LNCAP (cell line): Measurements from ENCODE around the gene PABPN1.

Experiments used
- TF ChIP-seq, protein P1 (sequence below): fragments of 450-650 bp; IDR thresholded peaks from 2 replicates; pipeline ENCODE4 v1.5.1; 2017; ENCODE audit warnings: mild to moderate bottlenecking

PABPN1 gene

DNA sequence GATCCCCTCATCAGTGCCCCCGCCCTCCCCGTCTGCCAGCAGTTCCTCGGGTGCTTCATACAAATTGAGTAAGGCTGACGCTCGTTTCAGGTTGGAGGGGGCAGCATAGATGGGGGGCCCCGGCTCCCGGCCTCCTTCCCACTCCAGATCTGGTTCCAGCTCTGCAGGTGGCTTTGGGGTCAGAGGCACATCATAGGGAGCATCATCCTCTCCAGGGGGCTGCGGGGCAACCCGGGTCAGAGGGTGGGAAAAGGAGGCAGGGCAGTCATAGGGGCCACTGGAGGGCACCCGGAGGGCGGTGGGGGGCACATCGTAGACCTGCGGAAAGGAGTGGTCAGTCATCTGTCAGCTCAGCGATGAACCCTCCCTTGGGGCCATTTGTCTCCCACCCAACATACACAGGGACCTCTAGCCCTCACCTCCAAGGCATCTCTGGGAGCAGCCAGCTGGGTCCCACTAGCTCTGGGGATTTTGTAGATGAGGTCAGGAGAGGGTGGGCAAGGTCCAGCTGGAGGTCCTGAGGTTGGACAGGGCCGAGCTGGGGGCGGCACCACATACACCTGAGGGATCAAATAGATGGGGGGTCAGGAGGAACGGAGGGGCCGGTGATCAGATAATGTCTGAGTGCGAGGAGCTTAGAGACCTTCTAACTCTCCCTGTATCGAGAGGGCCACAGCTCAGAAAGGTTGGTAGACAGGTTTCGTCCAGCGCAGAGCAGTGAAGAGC lies 38.6 kb downstream of the PABPN1 start:
- TF ChIP-seq, protein P1, sequence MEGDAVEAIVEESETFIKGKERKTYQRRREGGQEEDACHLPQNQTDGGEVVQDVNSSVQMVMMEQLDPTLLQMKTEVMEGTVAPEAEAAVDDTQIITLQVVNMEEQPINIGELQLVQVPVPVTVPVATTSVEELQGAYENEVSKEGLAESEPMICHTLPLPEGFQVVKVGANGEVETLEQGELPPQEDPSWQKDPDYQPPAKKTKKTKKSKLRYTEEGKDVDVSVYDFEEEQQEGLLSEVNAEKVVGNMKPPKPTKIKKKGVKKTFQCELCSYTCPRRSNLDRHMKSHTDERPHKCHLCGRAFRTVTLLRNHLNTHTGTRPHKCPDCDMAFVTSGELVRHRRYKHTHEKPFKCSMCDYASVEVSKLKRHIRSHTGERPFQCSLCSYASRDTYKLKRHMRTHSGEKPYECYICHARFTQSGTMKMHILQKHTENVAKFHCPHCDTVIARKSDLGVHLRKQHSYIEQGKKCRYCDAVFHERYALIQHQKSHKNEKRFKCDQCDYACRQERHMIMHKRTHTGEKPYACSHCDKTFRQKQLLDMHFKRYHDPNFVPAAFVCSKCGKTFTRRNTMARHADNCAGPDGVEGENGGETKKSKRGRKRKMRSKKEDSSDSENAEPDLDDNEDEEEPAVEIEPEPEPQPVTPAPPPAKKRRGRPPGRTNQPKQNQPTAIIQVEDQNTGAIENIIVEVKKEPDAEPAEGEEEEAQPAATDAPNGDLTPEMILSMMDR = no peak

DNA sequence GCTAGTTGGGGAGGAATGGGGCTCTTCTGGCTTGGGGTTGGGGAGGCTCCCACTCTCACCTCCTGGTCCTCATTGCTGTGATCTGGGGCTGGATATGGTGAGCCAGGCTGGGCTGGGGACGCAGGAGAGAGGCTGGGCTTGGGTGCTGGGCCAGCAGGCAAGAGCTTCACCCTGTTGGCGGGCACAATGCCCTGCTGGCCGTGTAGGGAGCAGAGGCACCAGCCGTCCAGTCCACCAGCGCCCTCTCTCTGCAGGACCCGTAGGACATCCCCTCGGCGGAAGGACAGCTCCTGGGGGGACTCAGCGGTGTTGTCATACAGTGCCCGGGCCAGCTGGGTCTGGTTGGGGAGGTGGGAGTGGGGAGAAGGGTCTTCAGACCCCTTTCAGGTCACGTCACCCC lies 39.2 kb downstream of the PABPN1 start:
- TF ChIP-seq, protein P1 = no peak

DNA sequence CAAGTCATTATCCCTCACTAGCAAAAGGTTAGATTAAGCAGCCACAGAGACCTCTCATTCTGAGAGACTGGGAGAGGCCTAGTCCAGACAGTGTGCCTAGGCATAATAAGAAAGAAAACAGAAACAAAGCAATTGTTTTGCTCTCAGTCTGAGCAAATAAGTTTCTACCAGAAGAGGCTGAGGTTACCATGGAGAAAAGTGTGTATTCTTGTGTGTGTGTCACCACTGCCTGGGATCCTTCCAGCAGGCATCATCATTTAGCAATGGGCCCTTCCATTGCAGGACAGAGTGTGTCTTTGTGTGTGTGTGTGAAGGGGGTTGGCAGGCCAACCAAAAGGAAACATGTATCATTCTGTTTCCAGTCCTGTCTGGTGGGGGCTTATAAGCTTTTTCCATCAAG lies 40.1 kb downstream of the PABPN1 start:
- TF ChIP-seq, protein P1 = no peak

DNA sequence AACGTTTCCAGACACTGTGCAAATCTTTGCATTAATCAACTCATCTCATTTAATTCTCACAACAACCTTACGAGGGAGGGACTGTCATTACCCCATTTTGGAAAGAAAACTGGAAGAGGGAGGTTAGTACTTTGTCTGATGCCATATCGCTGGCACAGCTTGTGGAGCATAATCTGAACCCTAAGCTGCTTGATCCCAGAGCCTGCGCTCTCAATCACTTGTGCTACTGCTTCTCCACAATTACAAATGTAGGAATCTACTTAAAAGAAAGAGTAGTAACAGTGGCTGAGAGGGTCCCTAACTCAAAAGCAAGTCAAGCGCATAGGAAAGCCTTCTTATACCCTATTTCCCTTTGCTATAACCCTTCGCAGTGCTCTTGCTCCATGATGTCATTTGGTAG lies 40.5 kb downstream of the PABPN1 start:
- TF ChIP-seq, protein P1 = no peak

DNA sequence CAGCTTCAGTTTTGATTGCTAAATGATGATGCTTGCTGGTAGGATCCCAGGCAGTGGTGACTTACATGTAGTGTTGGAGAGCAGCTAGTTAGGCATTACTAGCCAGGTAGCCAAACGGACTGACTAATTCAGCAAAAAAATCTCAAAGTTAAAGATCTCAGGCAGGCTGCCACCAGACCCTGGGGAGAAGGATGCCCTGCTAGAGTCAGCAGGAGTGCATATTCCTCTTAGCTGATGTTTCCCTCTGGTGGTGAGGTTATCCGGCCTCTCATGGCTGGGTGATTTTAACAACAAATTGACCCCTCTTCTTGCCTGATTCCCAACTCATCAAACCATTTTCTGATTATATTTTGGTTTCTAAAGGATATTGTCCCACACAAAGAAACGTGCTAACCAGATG lies 40.9 kb downstream of the PABPN1 start:
- TF ChIP-seq, protein P1 = no peak

DNA sequence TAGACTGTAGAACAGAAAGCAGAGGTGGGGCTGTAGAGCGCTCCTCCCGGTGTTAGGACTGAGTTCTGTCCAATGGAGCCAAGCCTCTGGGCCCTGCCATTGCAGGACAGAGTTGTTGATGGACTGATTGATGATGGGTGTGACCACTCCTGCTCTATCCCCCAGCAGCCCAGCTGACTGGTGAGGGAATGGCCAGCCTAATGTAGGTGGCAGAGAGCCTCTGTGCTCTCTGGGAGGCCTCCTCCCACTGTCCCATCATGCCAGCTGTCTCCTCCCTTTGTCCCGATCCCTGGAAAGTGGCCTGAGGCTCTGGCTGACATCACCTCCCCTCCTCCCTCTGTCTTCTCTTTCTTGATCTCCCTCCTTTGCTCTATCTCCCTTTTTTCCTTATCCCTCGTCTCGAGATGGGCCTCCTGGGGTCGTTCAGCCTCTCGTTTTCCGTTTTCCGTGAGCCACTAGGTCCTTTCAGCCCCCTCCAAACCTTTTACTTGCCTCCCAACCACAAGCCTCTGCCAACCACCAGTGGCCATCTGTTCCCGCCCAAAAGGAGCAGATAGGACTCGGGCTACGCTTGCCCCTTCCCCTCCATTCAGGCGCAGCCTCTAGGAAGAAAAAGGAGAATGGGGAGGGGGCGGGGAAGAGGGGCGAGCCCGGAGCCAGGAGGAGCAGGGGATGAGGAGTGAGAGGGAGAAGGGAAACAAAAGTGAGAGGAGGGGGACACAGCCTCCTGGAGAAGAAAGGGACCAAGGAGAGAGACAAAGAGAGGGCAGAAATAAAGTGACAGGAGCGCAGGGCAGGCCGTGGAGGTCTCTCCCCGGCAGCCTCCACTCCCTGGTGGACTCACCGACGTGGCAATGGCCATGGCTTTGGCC lies 43.1 kb downstream of the PABPN1 start:
- TF ChIP-seq, protein P1 = no peak

DNA sequence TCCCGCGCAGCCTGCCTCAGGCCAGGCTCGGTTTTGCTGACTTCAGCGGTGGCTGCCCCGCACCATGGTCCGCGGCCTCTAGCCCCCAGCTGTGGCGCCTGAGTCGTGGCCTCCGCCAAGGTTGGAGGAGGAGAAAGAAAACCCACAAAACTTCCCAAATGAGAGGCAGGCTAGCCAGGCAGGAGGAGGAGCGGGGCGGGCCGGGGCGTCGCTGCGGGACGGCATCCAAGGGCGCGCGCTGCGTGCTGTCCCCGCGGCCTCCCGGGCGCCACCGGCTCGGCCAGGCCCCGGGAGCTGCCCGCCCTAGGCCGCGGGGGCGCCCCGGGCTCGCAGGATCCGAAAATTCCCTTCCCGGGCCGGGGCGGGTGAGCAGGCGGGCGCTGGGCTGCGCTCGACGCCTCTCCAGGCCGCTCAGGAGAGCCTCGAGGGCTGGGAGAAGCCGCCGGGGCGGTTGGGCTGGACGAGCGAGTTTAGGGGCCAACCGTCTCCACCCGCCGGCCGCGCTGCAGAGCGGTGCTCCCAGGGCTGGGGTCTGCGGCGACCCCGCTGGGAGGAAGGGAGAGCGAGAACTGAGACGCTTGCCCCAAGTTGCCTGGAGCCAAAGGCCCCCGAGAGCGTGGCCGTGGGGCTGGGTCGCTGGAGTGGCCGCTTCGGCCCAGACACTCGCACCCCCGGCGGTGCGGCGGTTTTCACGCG lies 43.9 kb downstream of the PABPN1 start, which contains the start of gene EFS:
Gene EFS, minus strand, starts transcription at position 137 of the 696 bp plus-strand sequence. CDS start 147 bp downstream, outside the sequence.
- TF ChIP-seq, protein P1 = no peak
